NCI-H1694 treated with DMSO at 0.1 percent for 48 hours (cell line): ENCODE data around the gene COL4A1.

Source experiments
- DNase-seq: peaks from one replicate; lab custom pipeline; 2025; lab: John Stamatoyannopoulos, UW

Gene COL4A1

GRCh38 chr13:110293037-110293436 lies 13.9 kb downstream of the COL4A1 start:
- DNase-seq: no peak

- DNase-seq: no peak
These were observed 15.7 kb downstream of the COL4A1 start for GRCh38 chr13:110291286-110291685.

- no peak for DNase-seq
These were observed 16.1 kb downstream of the COL4A1 start for GRCh38 chr13:110290826-110291225.

GRCh38 chr13:110290153-110290552 lies 16.8 kb downstream of the COL4A1 start:
- DNase-seq: no peak

- DNase-seq: no peak
These were observed 17.3 kb downstream of the COL4A1 start for GRCh38 chr13:110289661-110290060.

- DNase-seq: no peak
These were observed 17.8 kb downstream of the COL4A1 start for GRCh38 chr13:110289174-110289573.

- no peak for DNase-seq
These were observed 19.8 kb downstream of the COL4A1 start for GRCh38 chr13:110286833-110287819.

- no peak for DNase-seq
These were observed 20.7 kb downstream of the COL4A1 start for GRCh38 chr13:110285991-110286832.

- no peak for DNase-seq
These were observed 22.0 kb downstream of the COL4A1 start for GRCh38 chr13:110284779-110285484.

GRCh38 chr13:110283736-110284517 lies 23.0 kb downstream of the COL4A1 start:
- no peak for DNase-seq

GRCh38 chr13:110282316-110282841 lies 24.6 kb downstream of the COL4A1 start:
- no peak for DNase-seq

GRCh38 chr13:110281736-110282135 lies 25.2 kb downstream of the COL4A1 start:
- DNase-seq: no peak

- no peak for DNase-seq
These were observed 25.8 kb downstream of the COL4A1 start for GRCh38 chr13:110280985-110281688.

- DNase-seq: no peak
These were observed 26.6 kb downstream of the COL4A1 start for GRCh38 chr13:110280231-110280813.

- no peak for DNase-seq
These were observed 27.3 kb downstream of the COL4A1 start for GRCh38 chr13:110279684-110280083.

- DNase-seq: no peak
These were observed 28.1 kb downstream of the COL4A1 start for GRCh38 chr13:110278859-110279258.

- no peak for DNase-seq
These were observed 29.5 kb downstream of the COL4A1 start for GRCh38 chr13:110277357-110277975.

GRCh38 chr13:110276553-110276950 lies 30.4 kb downstream of the COL4A1 start:
- DNase-seq: no peak

- DNase-seq: no peak
These were observed 30.9 kb downstream of the COL4A1 start for GRCh38 chr13:110275931-110276552.
